ENCODE data around the gene HEMGN. TPM values are rescaled to one million over a fixed set of nuclear protein-coding genes. Genes with fewer than 3 reads are reported as not detected.

HEMGN gene
- total and polyA plus RNA-seq, 2 of the 13 experiments (the other 11 are each of a cell fraction or from before 2014, with no cell fraction given) = not detected

- TF ChIP-seq SNAPC4 (CRISPR knock-in tag; IDR thresholded peaks at IDR 0.05) = no peak
These were observed 12.3 kb downstream of the HEMGN start (continued) for GRCh38 chr9:97925497-97926334.

- no peaks in the 10 kb centered on the region for H3K9me3 ChIP-seq (ENCODE audit: low read length)
- H2AFZ ChIP-seq (ENCODE audit: low read length) = no peak overlapping the region
- no TSS peak for BruUV-seq (replicated peaks)
- 18% methylated on average over 4 of the region's 4 CpGs for WGBS (ENCODE audit: low lambda C conversion rate)
- H3K27ac ChIP-seq (ENCODE audit: extremely low read length, insufficient read depth, low read length) = no peak overlapping the region
- H3K4me3 ChIP-seq (replicated peaks in 1 of 3; ENCODE audit: insufficient read depth in 1 of 3, low read depth in 2 of 3, low read length in 3 of 3) = no peak overlapping the region
- ATAC-seq = no peak
- H3K9ac ChIP-seq (ENCODE audit: insufficient read depth, low read depth, low read length) = no peak overlapping the region
- H3K4me1 ChIP-seq (ENCODE audit: insufficient read depth, low read length) = peaks cover 30% of the 10 kb centered on the region
- DNase-seq (ENCODE audit: low spot score) = no peak
- in situ Hi-C loops (cut with HindIII; ENCODE audit: extremely low pct_ligation_motif_present, low pct_unique_long_range_greater_than_20kb) = loop anchor here (10.0 kb wide), 2 partner anchors 60 to 110 kb away; partner anchors contain the start of gene ANP32B
- intact Hi-C loops (cut with micrococcal nuclease; ENCODE audit: unreplicated experiment) = loop anchor here (5.0 kb wide), 1 partner anchor 338 kb away; no protein-coding TSS in a partner anchor
- 0 out of 2 replicates have a peak overlapping the region, but pooled peaks have one; percentile 96 for H3K4me2 ChIP-seq (ENCODE audit: low read depth, low read length)
- no peaks in the 10 kb centered on the region; a peak in 1 of 5 replicates for H3K36me3 ChIP-seq (replicated peaks in 1 of 2; ENCODE audit: control insufficient read depth in 1 of 2, insufficient read depth in 2 of 2, low read length in 2 of 2)
- peaks cover 11% of the 10 kb centered on the region for H3K79me2 ChIP-seq (ENCODE audit: insufficient read depth, low read length)
- no peaks in the 10 kb centered on the region for H4K20me1 ChIP-seq (ENCODE audit: insufficient read depth, low read length)
- ChIA-PET POLR2A (no interaction called here), CTCF (ENCODE audit: low intra/inter-chr PET ratio, low total read pairs) (interaction anchor here (1.4 to 3.1 kb wide), 3 partner anchors 30 to 339 kb away, joined by 9 to 34 read pairs (median 33); no protein-coding TSS in a partner anchor)
- H3K27me3 ChIP-seq (ENCODE audit: control insufficient read depth in 1 of 2, insufficient read depth in 2 of 2, low read length in 2 of 2) = peaks cover 0 to 6% of the 10 kb centered on the region in 2 experiments; a peak in 2 of 5 replicates
- no peak for FAIRE-seq
- TF ChIP-seq TGIF2 (CRISPR knock-in tag; IDR thresholded peaks at IDR 0.05) (no peak), ZNF446 (CRISPR knock-in tag; IDR thresholded peaks at IDR 0.05) (no peak), HOXA9 (CRISPR knock-in tag; IDR thresholded peaks at IDR 0.05; ENCODE audit: borderline replicate concordance) (no peak), FLYWCH1 (CRISPR knock-in tag; IDR thresholded peaks at IDR 0.05) (no peak), ZBTB42 (CRISPR knock-in tag; IDR thresholded peaks at IDR 0.05) (no peak), ZNF672 (CRISPR knock-in tag; IDR thresholded peaks at IDR 0.05) (no peak), MXD4 (CRISPR knock-in tag; IDR thresholded peaks at IDR 0.05) (no peak), ZNF468 (CRISPR knock-in tag; IDR thresholded peaks at IDR 0.05) (no peak), ZNF496 (CRISPR knock-in tag; IDR thresholded peaks at IDR 0.05; ENCODE audit: insufficient replicate concordance) (no peak), ZNF512B (CRISPR knock-in tag; IDR thresholded peaks at IDR 0.05; ENCODE audit: borderline replicate concordance) (no peak), CEBPG (CRISPR knock-in tag; IDR thresholded peaks at IDR 0.05) (no peak)
These were observed 13.6 kb downstream of the HEMGN start for GRCh38 chr9:97924386-97924785.
